GM12892 (cell line): Measurements from ENCODE around the gene TRDN.

Experiments used
- POLR2AphosphoS5 ChIP-seq: IDR thresholded peaks from 2 replicates; pipeline ENCODE4 v1.6.1; 2011; ENCODE audit warnings: low read depth, low read length, control low read depth
- TAF1 ChIP-seq: IDR thresholded peaks from 2 replicates; pipeline ENCODE4 v1.6.1; 2011; ENCODE audit warnings: low read depth, mild to moderate bottlenecking, control low read depth, low read length, borderline replicate concordance

GRCh38 chr6:123659960-123660748 lies 23.4 kb upstream of the TRDN start:
- TF ChIP-seq POLR2AphosphoS5 (no peak), TAF1 (no peak)
